Measurements from ENCODE around the gene ZNF385B. TPM values are rescaled to one million over a fixed set of nuclear protein-coding genes. Genes with fewer than 3 reads are reported as not detected.
"Not testable (repeated sequence)": the region's sequence is repeated elsewhere in the genome, so short reads cannot be mapped to it uniquely, and the experiment has no call there.

Gene ZNF385B
- total RNA-seq, 4 donors from 2014 or later: 2.2 to 5.0 (median 4.0) TPM

GRCh38 chr2:179470089-179470488 is 391.3 kb downstream of the ZNF385B start:
- no peak for DNase-seq (ENCODE audit: extremely low spot score)
- Histone ChIP-seq H3K27me3 (no peaks in the 10 kb centered on the region), H3K9me3 (no peaks in the 10 kb centered on the region), H3K27ac (replicated peaks in 1 of 4) (no peak overlapping the region), H3K36me3 (no peaks in the 10 kb centered on the region), H3K4me3 (no peak overlapping the region), H3K4me1 (no peaks in the 10 kb centered on the region)
- intact Hi-C loops (cut with DNase I): no loop called here
- WGBS: 89% methylated on average over 3 of the region's 3 CpGs
- no peak for TF ChIP-seq EP300 (IDR thresholded peaks at IDR 0.05)
- no peak for TF ChIP-seq CTCF (IDR thresholded peaks at IDR 0.05)
- no peak for TF ChIP-seq POLR2AphosphoS5 (IDR thresholded peaks at IDR 0.05)
- TF ChIP-seq POLR2A (IDR thresholded peaks at IDR 0.05; ENCODE audit: low read depth): no peak

GRCh38 chr2:179467960-179468359 is 393.5 kb downstream of the ZNF385B start:
- TF ChIP-seq POLR2A (IDR thresholded peaks at IDR 0.05; ENCODE audit: low read depth) (no peak), POLR2AphosphoS5 (IDR thresholded peaks at IDR 0.05) (no peak), CTCF (IDR thresholded peaks at IDR 0.05) (no peak), EP300 (IDR thresholded peaks at IDR 0.05) (no peak)
- Histone ChIP-seq H3K36me3 (no peaks in the 10 kb centered on the region), H3K9me3 (no peaks in the 10 kb centered on the region), H3K4me3 (no peak overlapping the region), H3K27ac (replicated peaks in 1 of 4) (no peak overlapping the region), H3K4me1 (no peaks in the 10 kb centered on the region), H3K27me3 (no peaks in the 10 kb centered on the region)
- intact Hi-C loops (cut with DNase I): no loop called here
- 93% methylated on average over 1 of the region's 1 CpG for whole genome bisulfite sequencing
- no peak for DNase-seq (ENCODE audit: extremely low spot score)

- Histone ChIP-seq H3K27ac (replicated peaks in 1 of 4) (no peak overlapping the region), H3K4me1 (no peaks in the 10 kb centered on the region), H3K9me3 (no peaks in the 10 kb centered on the region), H3K4me3 (no peak overlapping the region), H3K27me3 (no peaks in the 10 kb centered on the region), H3K36me3 (no peaks in the 10 kb centered on the region)
- TF ChIP-seq POLR2AphosphoS5 (IDR thresholded peaks at IDR 0.05) (no peak), CTCF (IDR thresholded peaks at IDR 0.05) (no peak), EP300 (IDR thresholded peaks at IDR 0.05) (no peak), POLR2A (IDR thresholded peaks at IDR 0.05; ENCODE audit: low read depth) (no peak)
- intact Hi-C loops (cut with DNase I): no loop called here
- no peak for DNase-seq (ENCODE audit: extremely low spot score)
Measured at GRCh38 chr2:179467111-179467510, 394.3 kb downstream of the ZNF385B start.

DNA sequence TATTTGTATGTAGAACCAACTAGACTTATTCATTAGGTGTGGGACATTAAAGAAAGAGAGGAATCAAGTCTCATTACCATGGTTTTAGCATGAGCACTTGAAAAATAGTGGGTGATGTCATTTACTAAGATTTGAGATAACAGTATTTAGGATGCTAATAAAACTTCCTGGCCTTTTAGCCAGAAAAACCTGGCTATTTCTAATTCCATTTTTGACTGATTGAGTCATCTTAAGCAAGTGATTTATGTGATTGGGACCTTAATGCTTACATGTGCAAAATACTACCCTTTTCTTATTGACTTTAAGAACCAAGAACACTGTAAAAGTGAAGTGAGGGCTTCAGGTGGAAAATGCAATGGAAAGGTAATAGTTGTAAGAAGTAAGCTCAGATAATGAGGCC is 400.0 kb downstream of the ZNF385B start:
- Histone ChIP-seq H3K27me3 (no peaks in the 10 kb centered on the region), H3K4me1 (peaks cover 0 to 9% (median 4%) of the 10 kb centered on the region in 4 donors), H3K27ac (replicated peaks in 1 of 4) (no peak overlapping the region), H3K4me3 (no peak overlapping the region), H3K9me3 (no peaks in the 10 kb centered on the region), H3K36me3 (no peaks in the 10 kb centered on the region)
- intact Hi-C loops (cut with DNase I): no loop called here
- TF ChIP-seq CTCF (IDR thresholded peaks at IDR 0.05) (no peak), POLR2AphosphoS5 (IDR thresholded peaks at IDR 0.05) (no peak), EP300 (IDR thresholded peaks at IDR 0.05) (no peak), POLR2A (IDR thresholded peaks at IDR 0.05; ENCODE audit: low read depth) (no peak)
- DNase-seq (ENCODE audit: extremely low spot score): no peak

- H3K4me1 ChIP-seq: peaks cover 0 to 9% (median 4%) of the 10 kb centered on the region in 4 donors
- intact Hi-C loops (cut with DNase I): no loop called here
Measured at GRCh38 chr2:179460181-179460929, 401.1 kb downstream of the ZNF385B start.

DNA sequence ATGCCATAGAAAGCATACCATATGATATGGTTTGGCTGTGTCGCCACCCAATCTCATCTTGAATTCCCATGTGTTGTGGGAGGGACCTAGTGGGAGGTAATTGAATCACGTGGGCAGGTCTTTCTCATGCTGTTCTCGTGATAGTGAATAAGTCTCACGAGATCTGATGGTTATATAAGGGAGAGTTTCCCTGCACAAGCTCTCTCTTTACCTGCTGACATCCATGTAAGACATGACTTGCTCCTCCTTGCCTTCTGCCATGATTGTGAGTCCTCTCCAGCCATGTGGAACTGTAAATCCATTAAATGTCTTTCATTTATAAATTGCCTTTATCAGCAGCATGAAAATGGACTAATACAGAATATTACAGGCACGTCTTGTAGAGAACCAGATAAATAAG is 403.3 kb downstream of the ZNF385B start:
- H3K4me1 ChIP-seq; H3K36me3 ChIP-seq; H3K27ac ChIP-seq (replicated peaks in 1 of 4); H3K9me3 ChIP-seq; H3K27me3 ChIP-seq; H3K4me3 ChIP-seq; DNase-seq (ENCODE audit: extremely low spot score); intact Hi-C loops (cut with DNase I): not testable (repeated sequence)
- 94% methylated on average over 5 of the region's 5 CpGs for WGBS

More at GRCh38 chr2:179460181-179460929, 401.1 kb downstream of the ZNF385B start:
- DNase-seq (ENCODE audit: extremely low spot score): no peak
- Histone ChIP-seq H3K27me3 (no peaks in the 10 kb centered on the region), H3K9me3 (no peaks in the 10 kb centered on the region), H3K36me3 (no peaks in the 10 kb centered on the region), H3K4me3 (no peak overlapping the region), H3K27ac (replicated peaks in 1 of 4) (no peak overlapping the region)
- WGBS: 55% methylated on average over 4 of the region's 4 CpGs
- TF ChIP-seq POLR2AphosphoS5 (IDR thresholded peaks at IDR 0.05): peak; percentile 16 to 32
- TF ChIP-seq POLR2A (IDR thresholded peaks at IDR 0.05; ENCODE audit: low read depth): no peak

Data from esophagus muscularis mucosa (tissue), 4 donors.